ENCODE results near the gene KLHL25.
A peak's percentile ranks its signal among the peaks of the same experiment; 100 is the strongest.

Gene KLHL25

DNA sequence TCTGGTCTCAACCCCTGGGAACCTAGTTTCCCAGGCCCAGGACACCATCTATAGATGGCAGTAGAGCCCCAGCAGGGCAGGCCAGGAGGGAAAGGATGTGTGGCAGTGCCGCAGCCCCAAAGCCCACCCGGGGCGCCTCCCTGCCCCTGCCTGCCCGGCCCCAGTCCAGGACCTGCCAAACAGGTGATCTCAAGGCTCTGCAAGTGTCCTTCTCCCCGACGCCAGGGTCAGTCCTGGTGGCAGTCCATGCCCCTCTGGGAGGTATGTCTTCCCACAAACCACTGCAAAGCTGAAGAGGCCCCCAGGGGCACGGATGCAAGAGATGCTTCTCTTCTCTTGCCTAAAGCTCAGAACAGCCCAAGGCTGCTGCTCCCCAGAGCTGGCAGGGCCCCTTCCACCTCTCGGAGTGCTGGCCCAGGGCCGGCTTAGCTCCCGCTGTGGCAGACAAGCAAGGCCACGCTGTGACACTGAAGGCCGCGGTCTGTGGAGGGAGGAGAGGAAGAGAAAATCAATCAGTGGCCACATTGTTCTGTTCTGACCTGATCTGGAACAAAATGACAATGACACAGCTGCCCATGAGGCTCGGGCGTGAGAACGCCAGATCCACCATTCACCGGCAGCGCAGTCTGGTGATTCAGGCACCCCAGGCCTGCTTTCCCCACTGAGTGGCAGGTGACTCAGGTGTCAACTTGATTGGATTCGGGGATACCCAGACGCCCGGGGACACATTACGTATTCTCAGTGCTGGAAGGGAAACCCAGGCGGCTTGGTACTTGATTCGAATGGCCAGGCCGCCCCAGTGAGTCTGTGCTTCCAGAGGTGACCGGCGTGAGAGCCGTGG is 34.0 kb downstream of the KLHL25 start:
- DNase-seq, result no peak

GRCh38 chr15:85760049-85760448 is 34.7 kb downstream of the KLHL25 start:
- no peak for DNase-seq

DNA sequence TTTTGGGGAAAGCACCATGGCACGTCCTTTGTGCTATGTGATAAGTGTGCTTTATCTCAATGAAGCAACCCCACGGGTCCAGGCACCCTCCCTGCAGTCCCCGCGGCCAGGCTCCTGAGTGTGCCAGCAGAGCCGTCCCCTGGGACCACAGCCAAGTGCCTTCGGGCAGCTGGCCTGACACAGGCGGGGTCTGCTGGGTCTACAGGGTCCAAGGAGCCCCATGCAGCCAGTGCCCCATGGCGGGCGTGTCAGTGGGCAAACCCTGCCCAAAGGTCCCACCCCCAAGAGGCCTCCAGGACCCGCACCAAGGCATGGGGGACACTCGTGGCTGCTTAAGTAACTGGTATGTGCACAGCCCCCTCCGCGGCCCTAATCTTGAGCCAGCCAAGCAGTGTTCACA is 35.3 kb downstream of the KLHL25 start:
- DNase-seq, result no peak

DNA sequence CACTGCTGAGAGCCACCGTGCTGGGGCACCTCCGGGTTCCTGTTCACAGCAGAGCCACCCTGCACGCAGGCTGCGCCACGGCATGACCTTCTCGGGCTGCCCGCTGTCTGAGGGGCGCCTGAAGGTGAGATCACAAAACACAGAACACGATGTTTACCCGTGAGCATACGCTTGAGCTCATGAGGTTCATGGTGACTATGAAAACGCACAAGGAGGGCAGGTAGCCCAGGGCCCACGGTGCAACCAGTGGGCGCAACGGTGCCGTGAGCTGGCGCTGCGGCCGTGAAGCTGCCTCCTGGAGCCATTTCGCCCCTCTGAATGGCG is 36.1 kb downstream of the KLHL25 start:
- no peak for DNase-seq

- DNase-seq, result no peak
Observed at GRCh38 chr15:85757939-85758654, 36.6 kb downstream of the KLHL25 start.

DNA sequence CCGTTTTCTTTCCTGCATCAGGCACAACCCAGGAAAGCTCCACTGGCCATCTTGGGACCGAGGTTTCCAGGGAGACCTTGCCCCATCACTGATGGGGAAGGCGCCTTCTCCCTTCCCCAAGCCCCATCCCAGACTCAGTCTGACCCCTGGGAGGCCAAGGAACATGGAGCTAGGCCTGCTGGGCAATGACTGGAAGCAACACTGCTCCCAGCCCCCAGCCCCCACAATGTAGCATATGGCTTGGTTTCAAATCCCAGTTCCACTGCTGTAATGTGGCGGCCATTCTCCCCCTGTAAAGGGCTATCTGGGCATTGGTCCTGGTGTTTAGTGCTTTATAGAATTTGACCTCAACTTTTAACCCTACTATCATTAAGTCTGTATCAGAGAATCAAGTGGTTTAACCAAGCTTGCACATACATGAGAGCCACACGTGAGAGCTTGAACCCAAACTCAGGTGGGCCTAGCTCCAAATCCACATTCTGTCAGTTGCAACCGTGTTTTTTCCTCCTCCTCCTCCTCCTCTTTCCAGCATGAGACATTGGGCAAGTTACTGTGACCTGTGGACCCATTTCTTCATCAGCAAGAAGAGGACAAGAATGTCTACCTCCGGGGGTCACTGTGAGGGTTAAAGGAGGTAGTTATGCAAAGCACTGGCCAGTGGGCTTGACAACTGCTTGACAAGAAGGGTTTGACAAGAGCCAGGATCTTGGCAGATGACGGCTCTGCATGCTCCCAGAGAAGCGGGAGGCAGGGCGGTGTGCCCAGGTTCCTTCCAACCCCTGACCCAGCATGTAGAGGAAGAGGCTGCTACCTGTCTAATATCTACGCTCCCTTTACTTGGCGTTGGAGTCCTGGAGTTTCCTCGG is 37.4 kb downstream of the KLHL25 start:
- no peak for DNase-seq

GRCh38 chr15:85756411-85757072 is 38.2 kb downstream of the KLHL25 start:
- DNase-seq, result no peak

GRCh38 chr15:85755942-85756341 is 38.8 kb downstream of the KLHL25 start:
- DNase-seq, result no peak

GRCh38 chr15:85755471-85755870 is 39.3 kb downstream of the KLHL25 start:
- no peak for DNase-seq

- DNase-seq, result no peak
Observed at GRCh38 chr15:85754989-85755388, 39.7 kb downstream of the KLHL25 start.

- no peak for DNase-seq
Observed at GRCh38 chr15:85753791-85754452, 40.8 kb downstream of the KLHL25 start.

- no peak for DNase-seq
Observed at GRCh38 chr15:85753261-85753660, 41.5 kb downstream of the KLHL25 start.

- DNase-seq, result peak; percentile 12
Observed at GRCh38 chr15:85752491-85752961, 42.2 kb downstream of the KLHL25 start.

DNA sequence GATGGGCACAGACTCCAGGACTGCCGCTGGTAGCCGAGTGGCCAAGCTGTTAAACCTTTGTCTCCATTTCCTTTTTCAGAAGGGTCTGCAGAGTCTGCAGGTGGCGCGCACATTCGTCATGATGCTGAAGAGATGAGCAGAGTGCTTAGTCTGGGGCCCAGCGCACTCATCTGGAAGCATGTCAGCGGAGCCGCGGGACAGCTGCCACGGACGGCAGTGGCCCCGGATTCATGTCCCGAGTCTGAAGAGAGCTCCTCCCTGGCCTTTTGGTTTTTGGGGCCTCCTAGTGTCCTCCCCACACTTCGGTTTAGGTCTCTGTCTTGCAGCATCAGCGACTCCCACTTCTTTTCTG is 42.6 kb downstream of the KLHL25 start:
- no peak for DNase-seq

- no peak for DNase-seq
Observed at GRCh38 chr15:85751291-85752123, 43.2 kb downstream of the KLHL25 start.

GRCh38 chr15:85750319-85751290 is 44.1 kb downstream of the KLHL25 start:
- DNase-seq, result no peak

- no peak for DNase-seq
Observed at GRCh38 chr15:85749261-85750151, 45.2 kb downstream of the KLHL25 start.

DNA sequence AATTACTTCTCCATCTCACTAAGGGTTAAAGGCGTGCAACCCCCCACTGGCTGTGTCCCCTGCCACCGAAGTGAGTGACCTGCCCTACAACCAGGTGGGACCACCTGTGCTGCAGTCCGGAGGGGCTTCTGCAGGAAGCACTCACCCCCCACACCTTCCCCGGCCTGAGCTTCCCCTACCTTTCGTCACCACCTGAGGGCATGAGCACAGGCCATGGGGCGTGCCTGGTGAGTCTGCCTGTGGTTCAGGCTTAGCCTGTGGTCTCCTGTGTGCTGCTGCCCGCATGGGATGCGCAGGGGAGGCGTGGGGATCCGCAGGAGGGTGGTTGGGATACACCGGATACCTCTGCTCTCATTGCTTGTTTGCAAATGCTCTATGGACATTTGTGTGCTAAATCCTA is 46.0 kb downstream of the KLHL25 start:
- no peak for DNase-seq

DNA sequence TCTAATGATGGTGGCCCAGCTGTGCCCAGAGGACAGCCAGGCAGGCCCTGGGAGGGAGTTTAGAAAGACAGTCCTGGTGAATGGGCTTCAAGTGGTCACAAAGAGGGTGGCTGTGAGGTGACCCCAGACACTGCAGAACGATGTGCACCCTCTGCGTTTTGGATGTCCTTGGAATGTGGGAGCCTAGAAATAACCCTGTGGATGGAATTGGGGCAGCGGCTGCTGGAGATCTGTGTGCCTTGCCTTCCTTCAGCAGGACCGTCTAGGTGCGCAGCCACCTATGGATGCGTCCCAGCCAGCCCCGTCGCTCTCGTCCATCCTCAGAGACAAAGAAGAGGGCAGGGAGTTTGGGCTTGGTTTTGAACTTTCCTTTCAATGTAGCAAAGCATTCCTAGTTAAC is 46.5 kb downstream of the KLHL25 start:
- no peak for DNase-seq

Data from kidney glomerular epithelial cell (primary cell).